NT2/D1 (cell line): ENCODE measurements around the gene MAEL.
"Not testable (repeated sequence)": the region's sequence is repeated elsewhere in the genome, so short reads cannot be mapped to it uniquely, and the experiment has no call there.

Source experiments
- DNase-seq: peaks from one replicate; pipeline ENCODE4 v3.0.0-alpha.2; 2011; ENCODE audit warnings: low read depth, low spot score
- H3K27me3 ChIP-seq: 2 replicates; pipeline ENCODE4 v1.6.0; 2011; ENCODE audit warnings: mild to moderate bottlenecking; ENCODE audit not compliant: insufficient read length, insufficient read depth
- H3K36me3 ChIP-seq: 2 replicates; pipeline ENCODE4 v1.6.1; 2011; ENCODE audit warnings: mild to moderate bottlenecking, low read length, mixed read lengths; ENCODE audit not compliant: insufficient read depth, insufficient read length
- H3K4me1 ChIP-seq: 2 replicates; pipeline ENCODE4 v1.5.1; 2011; ENCODE audit not compliant: insufficient read depth, insufficient read length
- H3K4me3 ChIP-seq: 2 replicates; pipeline ENCODE4 v1.5.1; 2011; ENCODE audit warnings: low read depth; ENCODE audit not compliant: insufficient read length
- H3K9ac ChIP-seq: 2 replicates; pipeline ENCODE4 v1.6.0; 2011; ENCODE audit warnings: low read depth; ENCODE audit not compliant: insufficient read length
- H3K9me3 ChIP-seq: 2 replicates; pipeline ENCODE4 v1.5.1; 2011; ENCODE audit warnings: mild to moderate bottlenecking, low read length; ENCODE audit not compliant: insufficient read depth
- SUZ12 ChIP-seq: IDR thresholded peaks from 2 replicates; pipeline ENCODE4 v1.6.1; 2011; ENCODE audit not compliant: insufficient read length, insufficient read depth; ENCODE audit errors: extremely low read depth
- YY1 ChIP-seq: IDR thresholded peaks from 2 replicates; pipeline ENCODE4 v1.6.1; 2011; ENCODE audit not compliant: insufficient read length, insufficient read depth
- ZNF274 ChIP-seq: IDR thresholded peaks from 2 replicates; pipeline ENCODE4 v1.6.1; 2011; ENCODE audit warnings: mild to moderate bottlenecking, low read depth, low read length

Gene MAEL

DNA sequence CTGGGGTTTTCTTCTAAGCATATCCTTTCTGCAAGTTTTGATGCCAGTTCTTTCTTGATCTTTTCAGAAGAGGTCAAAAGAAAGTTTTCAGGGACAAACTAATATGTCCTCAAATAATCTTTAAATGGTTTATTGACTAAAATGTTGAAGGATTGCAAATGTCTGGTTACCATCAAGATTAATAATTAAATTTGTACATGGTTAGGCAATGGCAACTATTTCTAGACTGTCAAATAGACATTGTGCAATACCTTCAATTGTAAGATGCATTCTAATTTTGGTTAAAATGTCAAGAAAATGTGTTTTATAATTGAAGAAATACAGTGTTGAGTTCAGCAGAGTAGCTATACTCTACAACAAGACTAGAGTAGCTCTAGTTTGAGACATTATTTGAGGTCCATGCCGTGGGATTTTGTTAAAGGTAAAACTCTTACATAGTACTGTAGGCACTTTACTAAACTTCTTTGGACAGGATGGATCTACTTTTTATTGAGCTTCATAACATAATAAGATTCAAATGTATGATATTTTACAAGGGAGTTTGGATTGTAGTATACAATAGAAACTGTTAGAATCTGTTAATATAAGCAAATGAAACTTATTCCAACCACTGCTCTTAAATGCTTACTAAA is 22.6 kb downstream of the MAEL start:
- Histone ChIP-seq H3K9ac (no peak overlapping the region), H3K9me3 (no peaks in the 10 kb centered on the region; the same call in 1 of the 2 replicates), H3K4me3 (no peak overlapping the region), H3K4me1 (no peaks in the 10 kb centered on the region), H3K27me3 (no peaks in the 10 kb centered on the region), H3K36me3 (no peaks in the 10 kb centered on the region)
- no peak for DNase-seq
- TF ChIP-seq SUZ12 (no peak), YY1 (no peak), ZNF274 (no peak)

DNA sequence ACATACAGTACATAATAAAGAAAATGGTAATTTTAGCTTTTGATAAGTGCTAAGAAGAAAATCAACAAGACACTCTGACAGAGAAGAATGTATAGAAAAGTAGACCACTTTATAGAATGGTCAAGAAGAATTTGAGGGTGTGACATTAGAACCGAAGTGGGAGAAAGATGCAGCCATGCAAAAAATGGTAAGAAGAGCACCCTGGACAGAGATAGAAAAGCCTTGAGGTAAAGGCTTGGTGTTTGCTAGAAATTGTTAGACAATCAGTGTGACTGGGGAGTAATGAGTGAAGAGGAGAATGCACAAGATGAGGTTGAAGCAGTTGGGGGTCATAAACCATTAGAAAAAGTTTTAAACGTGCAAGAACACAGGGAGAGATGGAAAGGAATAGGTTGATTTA is 23.5 kb downstream of the MAEL start:
- no peak for DNase-seq
- TF ChIP-seq SUZ12 (no peak), ZNF274 (no peak), YY1 (no peak)
- Histone ChIP-seq H3K27me3 (no peaks in the 10 kb centered on the region), H3K4me1 (no peaks in the 10 kb centered on the region), H3K9ac (no peak overlapping the region), H3K4me3 (no peak overlapping the region), H3K9me3 (no peaks in the 10 kb centered on the region; the same call in 1 of the 2 replicates), H3K36me3 (no peaks in the 10 kb centered on the region)

DNA sequence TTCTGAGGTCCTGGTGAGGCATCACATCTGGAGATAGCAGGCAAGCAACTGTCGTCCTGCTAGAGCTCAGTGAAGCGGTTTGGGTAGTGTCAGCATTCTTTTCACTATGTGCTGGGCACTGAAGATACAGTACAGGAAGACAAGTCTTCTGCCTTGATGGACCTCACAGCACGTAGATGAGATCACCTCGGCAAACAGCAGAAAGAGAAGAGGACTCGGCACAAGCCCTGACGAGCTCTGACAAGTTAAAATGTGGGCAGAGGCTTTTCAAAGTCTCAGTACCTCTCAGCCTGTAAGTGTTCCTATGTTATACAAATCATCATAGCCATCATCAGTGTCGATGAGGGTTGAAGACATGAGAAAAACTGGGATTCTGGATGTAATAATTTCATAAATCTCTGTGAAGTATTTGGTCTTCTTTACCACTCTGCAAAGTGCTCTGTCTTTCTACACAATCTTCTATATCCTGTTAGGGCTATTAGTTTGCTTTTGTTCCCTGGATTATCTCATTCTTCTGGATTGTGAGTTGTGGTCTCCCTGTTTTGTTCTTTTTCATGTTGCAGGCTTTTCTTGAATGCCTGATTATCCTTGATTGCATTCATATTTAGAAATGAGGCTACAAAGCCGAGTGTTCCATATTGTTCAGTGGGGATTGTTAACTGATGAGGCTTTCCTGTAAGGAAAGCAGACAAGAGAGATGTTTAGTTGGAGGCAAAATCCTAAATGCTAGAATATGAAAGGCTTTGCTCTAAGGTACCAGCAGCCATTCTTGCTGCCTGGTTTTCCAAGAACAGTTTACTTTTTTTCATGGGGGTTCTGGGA is 24.2 kb downstream of the MAEL start:
- H3K9ac ChIP-seq: no peak overlapping the region
- TF ChIP-seq ZNF274 (no peak), SUZ12 (no peak), YY1 (no peak)

DNA sequence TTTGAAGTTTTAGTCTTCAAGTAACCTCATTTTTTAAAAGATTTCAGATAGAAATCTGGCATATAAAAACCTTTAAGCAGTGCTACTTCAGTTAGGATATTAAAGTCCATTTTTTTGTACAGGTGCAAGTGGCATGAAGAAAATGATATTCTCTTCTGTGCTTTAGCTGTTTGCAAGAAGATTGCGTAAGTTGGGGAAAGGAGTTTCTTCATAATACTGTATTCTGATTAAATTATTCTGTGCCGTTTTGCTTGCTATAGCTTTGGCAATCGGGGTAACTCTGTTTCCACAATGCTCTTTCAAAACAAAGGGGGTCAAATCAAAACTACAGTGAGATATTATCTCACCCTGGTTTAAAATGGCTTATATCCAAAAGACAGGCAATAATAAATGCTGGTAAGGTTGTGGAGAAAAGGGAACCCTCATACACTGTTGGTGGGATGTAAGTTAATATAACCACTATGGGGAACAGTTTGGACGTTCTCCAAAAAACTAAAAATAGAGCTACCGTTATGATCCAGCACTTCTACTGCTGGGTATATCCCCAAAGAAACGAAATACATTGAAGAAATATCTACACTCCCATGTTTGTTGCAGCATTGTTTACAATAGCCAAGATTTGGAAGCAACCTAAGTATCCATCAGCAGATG is 27.1 kb downstream of the MAEL start:
- no peak for DNase-seq
- H3K9me3 ChIP-seq: no peaks in the 10 kb centered on the region
- H3K4me3 ChIP-seq: no peak overlapping the region
- no peaks in the 10 kb centered on the region for H3K4me1 ChIP-seq
- no peaks in the 10 kb centered on the region for H3K27me3 ChIP-seq
- no peak overlapping the region for H3K9ac ChIP-seq
- TF ChIP-seq SUZ12 (no peak), YY1 (no peak), ZNF274 (no peak)
- no peaks in the 10 kb centered on the region for H3K36me3 ChIP-seq

More for the DNA sequence above, 24.2 kb downstream of the MAEL start:
- Histone ChIP-seq H3K27me3 (no peaks in the 10 kb centered on the region), H3K4me3 (no peak overlapping the region), H3K36me3 (no peaks in the 10 kb centered on the region), H3K4me1 (no peaks in the 10 kb centered on the region), H3K9me3 (no peaks in the 10 kb centered on the region; the same call in 1 of the 2 replicates)
- DNase-seq: peak; percentile 36

DNA sequence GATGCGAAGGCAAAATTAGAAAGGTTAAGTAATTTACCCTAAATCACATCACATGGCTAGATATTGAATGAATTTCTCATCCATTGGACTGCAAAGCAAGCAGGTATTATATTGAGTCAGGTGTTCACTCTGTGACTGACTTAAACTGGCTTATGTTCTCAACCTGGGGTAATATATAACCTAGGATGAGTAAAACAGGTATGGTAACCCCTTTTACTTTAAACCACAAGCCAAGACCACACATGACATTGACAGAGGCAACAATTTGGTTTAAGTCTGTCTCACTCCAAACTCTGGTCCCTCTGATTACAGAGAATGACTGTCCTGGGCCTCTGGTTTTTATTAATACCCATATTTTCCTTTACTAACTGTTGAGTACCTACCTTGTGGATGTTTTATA is 33.3 kb downstream of the MAEL start:
- Histone ChIP-seq H3K27me3 (no peaks in the 10 kb centered on the region), H3K9me3 (peaks cover under 1% of the 10 kb centered on the region; the same call in 1 of the 2 replicates), H3K4me3 (no peak overlapping the region), H3K9ac (no peak overlapping the region), H3K4me1 (no peaks in the 10 kb centered on the region), H3K36me3 (no peaks in the 10 kb centered on the region)
- no peak for DNase-seq
- TF ChIP-seq ZNF274 (no peak), YY1 (no peak), SUZ12 (no peak)

DNA sequence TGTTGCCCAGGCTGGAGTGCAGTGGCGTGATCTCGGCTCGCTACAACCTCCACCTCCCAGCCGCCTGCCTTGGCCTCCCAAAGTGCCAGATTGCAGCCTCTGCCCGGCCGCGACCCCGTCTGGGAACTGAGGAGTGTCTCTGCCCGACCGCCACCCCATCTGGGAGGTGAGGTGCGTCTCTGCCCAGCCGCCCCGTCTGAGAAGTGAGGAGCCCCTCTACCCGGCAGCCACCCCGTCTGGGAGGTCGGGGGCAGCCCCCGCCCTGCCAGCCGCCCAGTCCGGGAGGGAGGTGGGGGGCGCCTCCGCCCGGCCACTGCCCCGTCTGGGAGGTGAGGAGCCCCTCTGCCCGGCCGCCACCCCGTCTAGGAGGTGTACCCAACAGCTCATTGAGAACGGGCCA is 40.5 kb downstream of the MAEL start:
- not testable (repeated sequence) for H3K4me1 ChIP-seq, H3K4me3 ChIP-seq, H3K27me3 ChIP-seq, DNase-seq, H3K9ac ChIP-seq, H3K36me3 ChIP-seq
- peaks cover 26% of the 10 kb centered on the region for H3K9me3 ChIP-seq

DNA sequence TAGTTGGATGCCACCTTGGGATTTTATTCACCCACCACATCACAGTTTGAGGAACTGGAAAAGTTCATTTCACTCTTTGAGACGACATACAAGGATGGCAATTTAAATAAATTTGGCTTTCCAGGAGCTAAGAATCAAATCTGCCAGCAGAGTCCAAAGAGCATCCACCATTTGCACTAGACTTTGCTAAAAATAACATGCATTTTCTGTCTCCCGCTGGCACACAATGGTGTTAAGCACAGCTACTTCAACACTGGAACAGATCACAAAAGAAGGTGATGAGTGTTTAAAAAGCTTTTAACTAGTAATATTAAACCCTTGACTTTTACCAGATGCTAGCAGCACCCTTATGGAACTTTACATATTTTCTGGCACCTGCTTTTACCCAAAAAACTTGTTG is 44.6 kb downstream of the MAEL start:
- no peak for DNase-seq
- H3K4me1 ChIP-seq: no peaks in the 10 kb centered on the region
- H3K27me3 ChIP-seq: no peaks in the 10 kb centered on the region
- TF ChIP-seq SUZ12: no peak
- TF ChIP-seq YY1: no peak
- TF ChIP-seq ZNF274: no peak
- H3K9ac ChIP-seq: no peak overlapping the region
- peaks cover 14% of the 10 kb centered on the region for H3K9me3 ChIP-seq
- H3K4me3 ChIP-seq: no peak overlapping the region
- no peaks in the 10 kb centered on the region for H3K36me3 ChIP-seq
